ENCODE measurements around the gene SPNS1. TPM values are rescaled to one million over a fixed set of nuclear protein-coding genes. Genes with fewer than 3 reads are reported as not detected.

The SPNS1 gene
- total RNA-seq, 1 donor from 2014 or later = 50.6 TPM

GRCh38 chr16:29023279-29024277 is 49.0 kb downstream of the SPNS1 start:
- H3K27me3 Mint-ChIP-seq (ENCODE audit: unreplicated experiment) = peaks cover 2% of the 10 kb centered on the region
- TF ChIP-seq CTCF (IDR thresholded peaks at IDR 0.05; ENCODE audit: partially characterized antibody, unreplicated experiment) = no peak
- H3K36me3 Mint-ChIP-seq (ENCODE audit: unreplicated experiment) = no peaks in the 10 kb centered on the region
- H3K27ac Mint-ChIP-seq (ENCODE audit: unreplicated experiment) = no peak overlapping the region
- DNase-seq = no peak
- H3K9me3 Mint-ChIP-seq (ENCODE audit: unreplicated experiment) = no peaks in the 10 kb centered on the region
- no peaks in the 10 kb centered on the region for H3K4me1 Mint-ChIP-seq (ENCODE audit: low read depth, unreplicated experiment)
- no peak overlapping the region for H3K4me3 Mint-ChIP-seq (ENCODE audit: unreplicated experiment)

DNA sequence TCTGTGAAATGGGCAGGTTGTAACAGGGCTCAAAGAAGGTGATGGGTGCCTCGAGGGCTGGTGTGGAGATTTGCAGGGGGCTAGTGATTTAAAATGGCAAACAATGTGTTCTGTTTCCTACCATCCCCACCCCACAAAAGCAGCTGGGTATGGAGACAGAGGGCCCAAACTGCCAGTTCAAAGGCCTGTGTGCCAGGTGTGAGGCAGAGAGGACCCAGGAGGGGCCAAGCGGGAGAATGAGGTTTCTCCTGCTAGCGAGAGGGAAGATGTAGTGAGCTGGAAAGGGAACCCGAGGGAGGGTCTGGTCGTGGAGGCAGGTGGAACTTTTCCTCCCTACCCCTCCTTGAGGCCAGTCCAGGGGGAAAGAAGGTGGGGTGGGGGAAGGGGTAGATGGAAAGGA is 49.7 kb downstream of the SPNS1 start:
- TF ChIP-seq CTCF (IDR thresholded peaks at IDR 0.05; ENCODE audit: partially characterized antibody, unreplicated experiment) = no peak
- Mint-ChIP-seq H3K27me3 (ENCODE audit: unreplicated experiment) (peaks cover 2% of the 10 kb centered on the region), H3K4me1 (ENCODE audit: low read depth, unreplicated experiment) (no peaks in the 10 kb centered on the region), H3K9me3 (ENCODE audit: unreplicated experiment) (no peaks in the 10 kb centered on the region), H3K27ac (ENCODE audit: unreplicated experiment) (no peak overlapping the region), H3K36me3 (ENCODE audit: unreplicated experiment) (no peaks in the 10 kb centered on the region), H3K4me3 (ENCODE audit: unreplicated experiment) (no peak overlapping the region)
- no peak for DNase-seq

DNA sequence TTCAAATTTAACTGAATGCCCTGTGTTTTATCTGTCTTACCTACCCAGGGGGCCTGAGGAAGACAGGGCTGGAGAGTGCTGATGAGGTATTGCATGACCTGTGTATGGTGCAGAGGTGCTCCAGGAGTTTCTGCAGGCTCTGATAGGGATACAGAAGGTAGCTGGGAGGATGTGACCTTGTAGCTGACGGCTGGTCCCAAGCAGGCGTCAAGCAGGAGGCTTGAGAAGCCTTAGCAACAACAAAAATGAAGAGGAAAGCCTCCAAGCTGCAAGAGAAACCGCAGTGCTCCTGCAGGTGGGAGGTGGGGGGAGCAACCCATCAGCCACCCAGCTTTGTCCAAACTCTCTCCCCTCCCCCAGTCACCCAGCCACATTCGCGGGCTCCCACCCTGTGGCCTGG is 50.6 kb downstream of the SPNS1 start:
- no peak overlapping the region for H3K4me3 Mint-ChIP-seq (ENCODE audit: unreplicated experiment)
- no peak overlapping the region for H3K27ac Mint-ChIP-seq (ENCODE audit: unreplicated experiment)
- no peaks in the 10 kb centered on the region for H3K9me3 Mint-ChIP-seq (ENCODE audit: unreplicated experiment)
- H3K27me3 Mint-ChIP-seq (ENCODE audit: unreplicated experiment) = peaks cover 3% of the 10 kb centered on the region
- no peaks in the 10 kb centered on the region for H3K36me3 Mint-ChIP-seq (ENCODE audit: unreplicated experiment)
- peaks cover under 1% of the 10 kb centered on the region for H3K4me1 Mint-ChIP-seq (ENCODE audit: low read depth, unreplicated experiment)
- DNase-seq = no peak
- no peak for TF ChIP-seq CTCF (IDR thresholded peaks at IDR 0.05; ENCODE audit: partially characterized antibody, unreplicated experiment)

GRCh38 chr16:29025735-29026134 is 51.2 kb downstream of the SPNS1 start:
- peaks cover 5% of the 10 kb centered on the region for H3K4me1 Mint-ChIP-seq (ENCODE audit: low read depth, unreplicated experiment)
- no peaks in the 10 kb centered on the region for H3K36me3 Mint-ChIP-seq (ENCODE audit: unreplicated experiment)
- H3K9me3 Mint-ChIP-seq (ENCODE audit: unreplicated experiment) = no peaks in the 10 kb centered on the region
- no peak for DNase-seq
- peaks cover 3% of the 10 kb centered on the region for H3K27me3 Mint-ChIP-seq (ENCODE audit: unreplicated experiment)
- no peak overlapping the region for H3K4me3 Mint-ChIP-seq (ENCODE audit: unreplicated experiment)
- no peak for TF ChIP-seq CTCF (IDR thresholded peaks at IDR 0.05; ENCODE audit: partially characterized antibody, unreplicated experiment)
- H3K27ac Mint-ChIP-seq (ENCODE audit: unreplicated experiment) = no peak overlapping the region
